Astrocyte of the spinal cord (primary cell): ENCODE data around the gene BCS1L.

Experiments
- DNase-seq: peaks from one replicate; pipeline ENCODE4 v3.0.0; 2011; ENCODE audit warnings: low read depth, low spot score
- H3K4me3 ChIP-seq: 2 replicates; pipeline ENCODE4 v1.5.1; 2011; ENCODE audit warnings: low read depth, mild to moderate bottlenecking, low read length, moderate library complexity
- in situ Hi-C: cut with HindIII; loops from 2 replicates; pipeline ENCODE4 v1.10.0; 2017; ENCODE audit warnings: low sequenced_read_pairs
- TF ChIP-seq, protein P1 (sequence below): IDR thresholded peaks from 2 replicates; pipeline ENCODE4 v1.5.1; 2012; ENCODE audit warnings: low read depth, mild to moderate bottlenecking, low read length, inconsistent platforms

BCS1L gene

DNA sequence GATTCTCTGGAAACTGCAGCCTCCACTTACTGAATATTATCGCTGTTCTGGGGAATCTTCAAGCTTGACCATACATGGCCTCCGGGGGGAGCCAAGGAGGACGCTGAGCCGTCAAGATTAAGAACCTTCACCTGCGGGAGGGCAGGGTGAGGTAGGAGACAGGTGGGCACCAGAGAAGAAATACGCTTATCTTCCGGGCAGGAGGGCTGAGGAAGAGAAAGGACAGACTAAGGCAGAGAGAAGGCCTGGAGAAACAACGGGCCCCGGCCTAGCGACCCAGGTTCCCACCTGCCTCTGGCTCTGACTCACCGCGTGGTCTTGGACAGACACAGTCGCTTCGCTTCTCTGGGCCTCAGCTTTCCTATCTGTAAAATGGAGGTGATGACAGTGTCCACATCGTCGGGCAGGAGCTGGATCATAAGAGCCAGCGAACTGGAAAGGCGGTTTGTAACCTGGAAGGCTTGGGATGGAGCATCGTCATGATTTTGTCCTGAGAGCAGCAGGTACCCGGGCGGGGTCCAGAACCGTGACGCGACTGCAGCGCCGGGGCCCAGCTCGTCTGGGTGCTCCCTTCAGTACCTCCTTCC is 719 bp upstream of the BCS1L start:
- H3K4me3 ChIP-seq = peak overlapping the region; percentile 84
- in situ Hi-C loops = no loop called here
- DNase-seq = peak; percentile 45
- TF ChIP-seq, protein P1, sequence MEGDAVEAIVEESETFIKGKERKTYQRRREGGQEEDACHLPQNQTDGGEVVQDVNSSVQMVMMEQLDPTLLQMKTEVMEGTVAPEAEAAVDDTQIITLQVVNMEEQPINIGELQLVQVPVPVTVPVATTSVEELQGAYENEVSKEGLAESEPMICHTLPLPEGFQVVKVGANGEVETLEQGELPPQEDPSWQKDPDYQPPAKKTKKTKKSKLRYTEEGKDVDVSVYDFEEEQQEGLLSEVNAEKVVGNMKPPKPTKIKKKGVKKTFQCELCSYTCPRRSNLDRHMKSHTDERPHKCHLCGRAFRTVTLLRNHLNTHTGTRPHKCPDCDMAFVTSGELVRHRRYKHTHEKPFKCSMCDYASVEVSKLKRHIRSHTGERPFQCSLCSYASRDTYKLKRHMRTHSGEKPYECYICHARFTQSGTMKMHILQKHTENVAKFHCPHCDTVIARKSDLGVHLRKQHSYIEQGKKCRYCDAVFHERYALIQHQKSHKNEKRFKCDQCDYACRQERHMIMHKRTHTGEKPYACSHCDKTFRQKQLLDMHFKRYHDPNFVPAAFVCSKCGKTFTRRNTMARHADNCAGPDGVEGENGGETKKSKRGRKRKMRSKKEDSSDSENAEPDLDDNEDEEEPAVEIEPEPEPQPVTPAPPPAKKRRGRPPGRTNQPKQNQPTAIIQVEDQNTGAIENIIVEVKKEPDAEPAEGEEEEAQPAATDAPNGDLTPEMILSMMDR = peak; percentile 57

DNA sequence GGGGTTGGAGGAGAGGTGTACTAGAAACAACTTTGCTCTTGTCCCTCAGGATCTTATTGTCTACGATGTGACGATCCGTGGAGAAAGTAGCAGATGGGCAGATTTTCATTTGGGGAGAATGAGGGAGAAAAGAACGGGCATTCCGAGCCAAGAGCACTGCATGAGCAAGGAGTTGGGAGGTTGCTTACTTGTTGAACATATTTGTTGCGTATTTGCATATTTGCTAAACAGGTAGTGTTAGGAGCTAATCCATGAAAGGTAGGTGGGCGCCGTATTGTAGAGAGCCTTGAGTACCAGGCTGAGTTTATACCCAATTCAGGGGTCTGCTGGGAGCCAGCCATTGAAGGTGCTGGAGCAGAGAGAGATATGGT is 490 bp downstream of the BCS1L start:
- in situ Hi-C loops = no loop called here
- TF ChIP-seq, protein P1 = no peak
- no peak for DNase-seq
- H3K4me3 ChIP-seq = peak overlapping the region; percentile 84

DNA sequence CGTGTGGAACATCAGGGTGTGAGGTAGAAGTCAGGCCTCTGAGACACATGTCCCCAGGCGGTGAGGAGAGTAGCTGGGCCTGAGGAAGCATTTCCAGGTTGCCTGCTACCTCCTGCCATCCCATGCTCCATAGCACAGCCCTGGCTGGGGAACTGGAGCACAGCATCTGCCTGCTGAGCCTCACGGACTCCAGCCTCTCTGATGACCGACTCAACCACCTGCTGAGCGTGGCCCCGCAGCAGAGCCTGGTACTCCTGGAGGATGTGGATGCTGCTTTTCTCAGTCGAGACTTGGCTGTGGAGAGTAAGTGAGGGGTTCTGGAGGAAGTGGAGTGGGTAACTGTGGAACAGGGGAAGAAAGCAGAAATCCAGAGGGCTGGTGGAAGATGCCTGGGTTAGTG is 2.9 kb downstream of the BCS1L start:
- in situ Hi-C loops = no loop called here
- H3K4me3 ChIP-seq = no peak overlapping the region
- no peak for DNase-seq
- TF ChIP-seq, protein P1 = no peak

DNA sequence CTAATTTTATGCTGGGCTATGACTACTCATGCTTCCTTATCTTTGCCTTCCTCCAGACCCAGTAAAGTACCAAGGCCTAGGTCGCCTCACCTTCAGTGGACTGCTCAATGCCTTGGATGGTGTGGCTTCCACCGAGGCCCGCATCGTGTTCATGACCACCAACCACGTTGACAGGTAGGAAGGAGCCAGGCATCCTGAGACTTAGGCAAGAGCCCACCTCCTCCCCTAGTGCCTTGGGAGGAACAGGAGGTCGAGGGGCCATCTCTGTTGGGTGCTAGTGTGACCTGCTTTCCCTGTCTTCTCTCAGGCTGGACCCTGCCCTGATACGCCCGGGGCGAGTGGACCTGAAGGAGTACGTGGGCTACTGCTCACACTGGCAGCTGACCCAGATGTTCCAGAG is 3.3 kb downstream of the BCS1L start:
- H3K4me3 ChIP-seq = no peak overlapping the region
- TF ChIP-seq, protein P1 = no peak
- DNase-seq = no peak
- in situ Hi-C loops = no loop called here

DNA sequence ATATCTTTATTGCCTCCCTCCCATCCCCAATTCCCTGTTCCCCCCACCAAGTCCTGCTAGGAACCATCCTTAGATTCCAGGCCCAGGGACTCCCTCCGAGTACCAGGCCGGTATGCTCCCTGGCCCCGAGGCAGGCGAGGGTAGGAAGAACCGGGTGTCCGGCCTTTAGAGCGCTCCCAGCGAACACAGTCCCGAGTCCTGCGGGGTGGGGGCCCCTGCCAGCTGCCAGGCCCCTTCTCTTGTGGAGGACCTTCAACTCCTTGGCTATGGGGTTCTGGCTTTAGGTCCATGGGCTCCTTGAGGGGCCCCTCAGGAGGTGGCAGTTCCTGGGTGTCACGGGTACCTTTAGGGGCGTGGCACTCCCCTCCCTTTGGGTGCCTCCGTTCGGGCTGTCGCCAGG is 4.4 kb downstream of the BCS1L start:
- in situ Hi-C loops = no loop called here
- H3K4me3 ChIP-seq = no peak overlapping the region
- TF ChIP-seq, protein P1 = no peak
- no peak for DNase-seq

DNA sequence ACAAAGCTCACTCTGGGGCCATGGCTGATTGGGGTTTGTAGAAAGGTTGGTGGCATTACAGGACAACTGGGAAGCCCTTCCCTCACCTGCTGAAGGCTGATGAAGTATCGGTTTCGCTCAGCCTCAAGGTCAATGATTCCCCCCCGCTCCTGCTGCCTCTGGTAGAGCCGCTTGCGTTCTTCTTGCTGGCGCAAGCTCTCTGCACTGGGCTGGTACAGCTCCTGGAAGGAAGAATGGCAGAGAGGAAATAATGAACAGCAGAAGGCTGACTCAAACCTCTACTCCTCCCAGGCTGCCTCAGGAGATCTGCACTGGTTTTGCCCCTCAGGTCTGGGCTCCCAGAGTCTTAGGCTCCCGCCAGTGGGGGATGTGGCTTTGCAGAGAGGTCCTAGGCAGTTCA is 5.2 kb downstream of the BCS1L start:
- no peak for DNase-seq
- in situ Hi-C loops = no loop called here
- TF ChIP-seq, protein P1 = no peak
- no peak overlapping the region for H3K4me3 ChIP-seq

DNA sequence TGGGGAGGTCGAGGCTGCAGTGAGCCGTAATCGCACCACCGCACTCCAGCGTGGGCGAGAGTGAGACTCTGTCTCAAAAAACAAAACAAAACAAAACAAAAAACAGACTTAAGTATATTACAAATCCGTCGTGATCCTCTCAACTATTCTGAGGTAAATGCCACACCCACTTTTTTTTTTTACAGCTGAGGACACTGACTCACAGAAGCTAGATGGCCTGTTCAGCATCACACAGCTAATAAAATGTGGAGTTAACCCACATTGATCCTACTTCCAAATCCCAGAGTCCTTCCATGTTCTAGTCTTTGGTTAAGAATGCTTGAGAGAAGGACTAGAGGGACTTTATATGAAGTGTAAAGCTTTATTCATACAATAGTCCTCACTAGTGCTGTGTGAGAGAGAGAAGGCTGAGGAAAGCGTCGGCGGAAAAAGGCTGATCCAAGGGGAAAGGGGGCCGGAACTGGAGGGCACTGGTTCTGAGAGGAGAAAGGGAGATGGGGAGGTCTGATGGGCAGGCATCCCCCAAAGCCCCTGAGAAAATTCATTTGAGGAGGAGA is 11.7 kb downstream of the BCS1L start:
- TF ChIP-seq, protein P1 = no peak
- in situ Hi-C loops = no loop called here
- H3K4me3 ChIP-seq = peak overlapping the region; percentile 96
- peak; percentile 2 for DNase-seq
